NCI-H146 treated with DMSO at 0.1 percent for 48 hours (cell line): ENCODE measurements around the gene STPG4.
"Not testable (repeated sequence)": the region's sequence is repeated elsewhere in the genome, so short reads cannot be mapped to it uniquely, and the experiment has no call there.

Experiments
- DNase-seq: peaks from one replicate; lab custom pipeline; 2025; ENCODE audit not compliant: unreplicated experiment; lab: John Stamatoyannopoulos, UW

The STPG4 gene

GRCh38 chr2:47155091-47155876, at the start of gene STPG4:
Gene STPG4, minus strand, starts transcription at chr2:47155308. Its CDS starts 57 bp downstream, at chr2:47155251.
- no peak for DNase-seq

GRCh38 chr2:47204691-47205090, 49.6 kb upstream of the STPG4 start:
- no peak for DNase-seq

GRCh38 chr2:47203995-47204394, 48.9 kb upstream of the STPG4 start:
- DNase-seq = no peak

- DNase-seq = no peak
Measured at GRCh38 chr2:47201224-47201623, 46.1 kb upstream of the STPG4 start.

- DNase-seq = no peak
Measured at GRCh38 chr2:47198985-47199451, 43.9 kb upstream of the STPG4 start.

- DNase-seq = no peak
Measured at GRCh38 chr2:47196499-47196898, 41.4 kb upstream of the STPG4 start.

GRCh38 chr2:47196046-47196445, 40.9 kb upstream of the STPG4 start:
- no peak for DNase-seq

GRCh38 chr2:47195148-47195547, 40.0 kb upstream of the STPG4 start:
- no peak for DNase-seq

GRCh38 chr2:47194410-47194809, 39.3 kb upstream of the STPG4 start:
- no peak for DNase-seq

GRCh38 chr2:47193607-47194006, 38.5 kb upstream of the STPG4 start:
- DNase-seq = no peak

- no peak for DNase-seq
Measured at GRCh38 chr2:47190188-47190881, 35.2 kb upstream of the STPG4 start.

- no peak for DNase-seq
Measured at GRCh38 chr2:47189635-47190034, 34.5 kb upstream of the STPG4 start.

- DNase-seq = no peak
Measured at GRCh38 chr2:47187069-47187468, 32.0 kb upstream of the STPG4 start.

- no peak for DNase-seq
Measured at GRCh38 chr2:47186351-47186750, 31.2 kb upstream of the STPG4 start.

- not testable (repeated sequence) for DNase-seq
Measured at GRCh38 chr2:47185098-47185497, 30.0 kb upstream of the STPG4 start.

- no peak for DNase-seq
Measured at GRCh38 chr2:47181176-47181575, 26.1 kb upstream of the STPG4 start.

GRCh38 chr2:47180531-47180930, 25.4 kb upstream of the STPG4 start:
- no peak for DNase-seq

GRCh38 chr2:47179388-47179787, 24.3 kb upstream of the STPG4 start:
- no peak for DNase-seq

GRCh38 chr2:47178341-47178740, 23.2 kb upstream of the STPG4 start:
- DNase-seq = no peak

GRCh38 chr2:47177043-47177565, 22.0 kb upstream of the STPG4 start:
- DNase-seq = no peak

- peak; percentile 10 for DNase-seq
Measured at GRCh38 chr2:47174733-47175361, 19.7 kb upstream of the STPG4 start.
